Measurements from ENCODE around the gene ATXN3. TPM values are rescaled to one million over a fixed set of nuclear protein-coding genes. Genes with fewer than 3 reads are reported as not detected.

ATXN3 gene
- polyA plus RNA-seq, 2 of the 4 experiments (the other 2 are of a cell fraction) = 23.8 to 41.8 TPM

DNA sequence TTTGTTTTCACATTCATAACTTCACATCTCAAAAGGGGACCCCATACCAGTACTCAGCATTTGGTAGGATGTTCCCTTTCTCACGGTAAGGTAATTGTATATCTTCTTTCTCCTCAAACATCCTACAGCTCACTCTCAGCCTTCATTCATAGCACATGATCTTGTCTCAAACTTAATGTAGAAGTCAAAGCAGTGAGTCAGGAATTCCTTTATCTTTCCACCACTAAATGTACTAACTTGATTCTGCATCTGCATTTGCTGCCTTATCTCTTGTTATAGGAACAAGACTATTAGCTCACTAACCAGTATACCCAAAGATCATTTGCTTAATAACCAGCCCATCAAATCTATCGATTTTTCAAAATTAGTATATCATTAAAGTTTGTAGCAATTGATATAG, 38.3 kb upstream of the ATXN3 start:
- no peaks in the 10 kb centered on the region for H3K9me3 ChIP-seq
- CTCF ChIA-PET = interaction anchor here (0.6 to 2.7 kb wide), 4 partner anchors 10 to 640 kb away, joined by 3 to 9 read pairs (median 4); no protein-coding TSS in a partner anchor
- 82% methylated on average over 2 of the region's 2 CpGs for WGBS (ENCODE audit: missing lambda C conversion rate)
- H3K4me3 ChIP-seq = no peak overlapping the region
- POLR2A ChIA-PET = no interaction called here
- no peak overlapping the region for H3K4me2 ChIP-seq
- ATAC-seq = no peak
- H3K27ac ChIP-seq = no peak overlapping the region
- no peak for DNase-seq (ENCODE audit: low read depth in 1 of 2, low spot score in 1 of 2)
- FAIRE-seq = no peak
- TF ChIP-seq NR3C1 (IDR thresholded peaks at IDR 0.05) (no peak), JUN (IDR thresholded peaks at IDR 0.05) (no peak), KDM5A (IDR thresholded peaks at IDR 0.05) (no peak), ZSCAN20 (CRISPR knock-in tag; IDR thresholded peaks at IDR 0.05) (no peak), ZC3H11A (IDR thresholded peaks at IDR 0.05) (no peak), FOSB (CRISPR knock-in tag; IDR thresholded peaks at IDR 0.05) (no peak), HOXA7 (CRISPR knock-in tag; IDR thresholded peaks at IDR 0.05) (no peak), RARB (CRISPR knock-in tag; IDR thresholded peaks at IDR 0.05) (no peak), CBX8 (IDR thresholded peaks at IDR 0.05) (no peak), FOSL2 (IDR thresholded peaks at IDR 0.05) (no peak), FOSL2 (CRISPR knock-in tag; IDR thresholded peaks at IDR 0.05) (no peak), MYC (IDR thresholded peaks at IDR 0.05; ENCODE audit: borderline replicate concordance, low read length) (no peak), BHLHE40 (IDR thresholded peaks at IDR 0.05; ENCODE audit: low read depth, low read length) (no peak), MAFK (IDR thresholded peaks at IDR 0.05; ENCODE audit: partially characterized antibody) (no peak), EHMT2 (IDR thresholded peaks at IDR 0.05; ENCODE audit: low read depth) (no peak), POLR2AphosphoS2 (conservative IDR thresholded peaks at IDR 0.05; ENCODE audit: low read length) (no peak)
- TF ChIP-seq, protein P1, sequence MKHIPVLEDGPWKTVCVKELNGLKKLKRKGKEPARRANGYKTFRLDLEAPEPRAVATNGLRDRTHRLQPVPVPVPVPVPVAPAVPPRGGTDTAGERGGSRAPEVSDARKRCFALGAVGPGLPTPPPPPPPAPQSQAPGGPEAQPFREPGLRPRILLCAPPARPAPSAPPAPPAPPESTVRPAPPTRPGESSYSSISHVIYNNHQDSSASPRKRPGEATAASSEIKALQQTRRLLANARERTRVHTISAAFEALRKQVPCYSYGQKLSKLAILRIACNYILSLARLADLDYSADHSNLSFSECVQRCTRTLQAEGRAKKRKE (CRISPR knock-in tag; IDR thresholded peaks at IDR 0.05; ENCODE audit: low read depth) = no peak
- TF ChIP-seq, protein P2, sequence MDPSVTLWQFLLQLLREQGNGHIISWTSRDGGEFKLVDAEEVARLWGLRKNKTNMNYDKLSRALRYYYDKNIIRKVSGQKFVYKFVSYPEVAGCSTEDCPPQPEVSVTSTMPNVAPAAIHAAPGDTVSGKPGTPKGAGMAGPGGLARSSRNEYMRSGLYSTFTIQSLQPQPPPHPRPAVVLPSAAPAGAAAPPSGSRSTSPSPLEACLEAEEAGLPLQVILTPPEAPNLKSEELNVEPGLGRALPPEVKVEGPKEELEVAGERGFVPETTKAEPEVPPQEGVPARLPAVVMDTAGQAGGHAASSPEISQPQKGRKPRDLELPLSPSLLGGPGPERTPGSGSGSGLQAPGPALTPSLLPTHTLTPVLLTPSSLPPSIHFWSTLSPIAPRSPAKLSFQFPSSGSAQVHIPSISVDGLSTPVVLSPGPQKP (IDR thresholded peaks at IDR 0.05; ENCODE audit: low read depth, low read length) = no peak
- TF ChIP-seq, protein P3, sequence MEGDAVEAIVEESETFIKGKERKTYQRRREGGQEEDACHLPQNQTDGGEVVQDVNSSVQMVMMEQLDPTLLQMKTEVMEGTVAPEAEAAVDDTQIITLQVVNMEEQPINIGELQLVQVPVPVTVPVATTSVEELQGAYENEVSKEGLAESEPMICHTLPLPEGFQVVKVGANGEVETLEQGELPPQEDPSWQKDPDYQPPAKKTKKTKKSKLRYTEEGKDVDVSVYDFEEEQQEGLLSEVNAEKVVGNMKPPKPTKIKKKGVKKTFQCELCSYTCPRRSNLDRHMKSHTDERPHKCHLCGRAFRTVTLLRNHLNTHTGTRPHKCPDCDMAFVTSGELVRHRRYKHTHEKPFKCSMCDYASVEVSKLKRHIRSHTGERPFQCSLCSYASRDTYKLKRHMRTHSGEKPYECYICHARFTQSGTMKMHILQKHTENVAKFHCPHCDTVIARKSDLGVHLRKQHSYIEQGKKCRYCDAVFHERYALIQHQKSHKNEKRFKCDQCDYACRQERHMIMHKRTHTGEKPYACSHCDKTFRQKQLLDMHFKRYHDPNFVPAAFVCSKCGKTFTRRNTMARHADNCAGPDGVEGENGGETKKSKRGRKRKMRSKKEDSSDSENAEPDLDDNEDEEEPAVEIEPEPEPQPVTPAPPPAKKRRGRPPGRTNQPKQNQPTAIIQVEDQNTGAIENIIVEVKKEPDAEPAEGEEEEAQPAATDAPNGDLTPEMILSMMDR (IDR thresholded peaks at IDR 0.05) = no peak
- H3K4me1 ChIP-seq = 0 out of 3 replicates have a peak, but pooled peaks cover 5% of the 10 kb centered on the region

DNA sequence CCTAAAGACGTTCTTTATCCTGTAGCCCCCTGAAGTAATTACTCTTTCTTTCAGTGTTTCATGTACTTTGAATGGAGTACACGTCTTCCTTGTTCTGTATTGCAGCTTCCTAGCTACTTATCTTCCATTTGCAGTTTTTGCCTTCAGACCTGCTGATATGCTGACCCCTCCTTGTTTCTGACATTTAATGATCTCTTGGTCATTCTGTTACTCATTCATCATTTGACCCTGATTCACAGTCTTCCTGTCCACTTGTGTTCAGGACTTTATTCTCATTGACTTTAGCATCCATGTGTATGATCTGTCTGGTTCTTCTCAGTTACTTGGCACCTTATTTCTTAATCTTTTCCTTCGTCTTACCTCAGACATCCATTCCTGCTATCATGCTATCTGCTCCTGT, 37.6 kb upstream of the ATXN3 start:
- CTCF ChIA-PET = interaction anchor here (0.8 to 2.1 kb wide), 3 partner anchors 9 to 640 kb away, joined by 3 to 5 read pairs (median 4); no protein-coding TSS in a partner anchor

More for the DNA sequence above, 37.6 kb upstream of the ATXN3 start:
- 0 out of 3 replicates have a peak, but pooled peaks cover 5% of the 10 kb centered on the region for H3K4me1 ChIP-seq
- H3K9me3 ChIP-seq = no peaks in the 10 kb centered on the region
- H3K27ac ChIP-seq = no peak overlapping the region
- DNase-seq (ENCODE audit: low read depth in 1 of 2, low spot score in 1 of 2) (no peak), FAIRE-seq (no peak), ATAC-seq (no peak)
- no peak overlapping the region for H3K4me3 ChIP-seq
- no peak for TF ChIP-seq BHLHE40 (IDR thresholded peaks at IDR 0.05; ENCODE audit: low read depth, low read length)
- TF ChIP-seq CHD4 (IDR thresholded peaks at IDR 0.05; ENCODE audit: borderline replicate concordance) = no peak
- TF ChIP-seq FOSL2 (IDR thresholded peaks at IDR 0.05) = no peak
- no peak for TF ChIP-seq FOSL2 (CRISPR knock-in tag; IDR thresholded peaks at IDR 0.05)
- TF ChIP-seq KDM5A (IDR thresholded peaks at IDR 0.05) = no peak
- no peak for TF ChIP-seq TP53 (CRISPR knock-in tag; IDR thresholded peaks at IDR 0.05)
- TF ChIP-seq HOXB13 (CRISPR knock-in tag; IDR thresholded peaks at IDR 0.05; ENCODE audit: low read depth) = no peak
- no peak for TF ChIP-seq EP300 (IDR thresholded peaks at IDR 0.05)
- TF ChIP-seq CHD2 (IDR thresholded peaks at IDR 0.05; ENCODE audit: low read length, partially characterized antibody) = no peak
- no peak for TF ChIP-seq EHMT2 (IDR thresholded peaks at IDR 0.05; ENCODE audit: low read depth)
- TF ChIP-seq SMC3 (IDR thresholded peaks at IDR 0.05) = no peak
- no peak for TF ChIP-seq HEYL (CRISPR knock-in tag; IDR thresholded peaks at IDR 0.05)
- TF ChIP-seq RAD21 (conservative IDR thresholded peaks at IDR 0.05 in 1 of 2, IDR thresholded peaks at IDR 0.05 in 1 of 2) = no peak
- TF ChIP-seq FOXS1 (CRISPR knock-in tag; IDR thresholded peaks at IDR 0.05) = no peak
- TF ChIP-seq, protein P4, sequence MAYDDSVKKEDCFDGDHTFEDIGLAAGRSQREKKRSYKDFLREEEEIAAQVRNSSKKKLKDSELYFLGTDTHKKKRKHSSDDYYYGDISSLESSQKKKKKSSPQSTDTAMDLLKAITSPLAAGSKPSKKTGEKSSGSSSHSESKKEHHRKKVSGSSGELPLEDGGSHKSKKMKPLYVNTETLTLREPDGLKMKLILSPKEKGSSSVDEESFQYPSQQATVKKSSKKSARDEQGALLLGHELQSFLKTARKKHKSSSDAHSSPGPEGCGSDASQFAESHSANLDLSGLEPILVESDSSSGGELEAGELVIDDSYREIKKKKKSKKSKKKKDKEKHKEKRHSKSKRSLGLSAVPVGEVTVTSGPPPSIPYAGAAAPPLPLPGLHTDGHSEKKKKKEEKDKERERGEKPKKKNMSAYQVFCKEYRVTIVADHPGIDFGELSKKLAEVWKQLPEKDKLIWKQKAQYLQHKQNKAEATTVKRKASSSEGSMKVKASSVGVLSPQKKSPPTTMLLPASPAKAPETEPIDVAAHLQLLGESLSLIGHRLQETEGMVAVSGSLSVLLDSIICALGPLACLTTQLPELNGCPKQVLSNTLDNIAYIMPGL (CRISPR knock-in tag; IDR thresholded peaks at IDR 0.05; ENCODE audit: borderline replicate concordance) = no peak
- TF ChIP-seq SREBF2 (IDR thresholded peaks at IDR 0.05) = no peak
- TF ChIP-seq ZFP36 (IDR thresholded peaks at IDR 0.05; ENCODE audit: borderline replicate concordance, partially characterized antibody) = no peak
- TF ChIP-seq, protein P5, sequence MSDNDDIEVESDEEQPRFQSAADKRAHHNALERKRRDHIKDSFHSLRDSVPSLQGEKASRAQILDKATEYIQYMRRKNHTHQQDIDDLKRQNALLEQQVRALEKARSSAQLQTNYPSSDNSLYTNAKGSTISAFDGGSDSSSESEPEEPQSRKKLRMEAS (IDR thresholded peaks at IDR 0.05) = no peak
- 87% methylated on average over 3 of the region's 3 CpGs for WGBS (ENCODE audit: missing lambda C conversion rate)
- POLR2A ChIA-PET = no interaction called here
- H3K4me2 ChIP-seq = no peak overlapping the region

Measured in A549 (cell line).